ENCODE results near the gene PRSS22.

DNA sequence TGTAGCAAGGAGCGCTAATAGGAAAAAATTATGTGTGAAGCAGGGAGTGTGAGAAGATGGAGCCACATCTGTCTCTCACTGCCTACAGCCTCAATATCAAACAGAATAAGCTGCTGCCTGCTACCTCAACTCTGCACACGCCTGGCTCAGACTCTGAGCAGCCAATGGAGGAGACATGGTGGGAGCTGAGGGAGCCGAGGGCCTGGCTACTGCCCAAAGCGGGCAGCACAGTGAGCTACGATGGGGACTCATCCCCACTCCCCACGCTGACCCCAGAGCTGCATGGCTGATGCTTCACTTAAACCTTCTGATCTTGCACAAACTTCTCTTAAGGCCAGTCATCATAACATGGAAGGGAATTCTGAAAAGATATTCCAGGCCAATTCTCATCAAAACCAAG is 14.0 kb upstream of the PRSS22 start:
- TF ChIP-seq CTCF (IDR thresholded peaks at IDR 0.05): no peak
- TF ChIP-seq POLR2AphosphoS5 (IDR thresholded peaks at IDR 0.05): no peak
- TF ChIP-seq POLR2A (IDR thresholded peaks at IDR 0.05): no peak

Measured in breast epithelium (tissue), 3 donors.